CD14-positive monocyte (primary cell): ENCODE measurements around the gene DENND1A. TPM values are rescaled to one million over a fixed set of nuclear protein-coding genes. Genes with fewer than 3 reads are reported as not detected.

ENCODE experiments used
- DNase-seq, 3 donors: peaks; one replicate each; pipeline ENCODE4 v3.0.0-alpha.2; 2011 to 2022
- H2AFZ ChIP-seq: 2 replicates; pipeline ENCODE4 v1.6.0; 2012; ENCODE audit warnings: mild to moderate bottlenecking, low read depth, low read length, inconsistent platforms; ENCODE audit not compliant: insufficient read depth, poor library complexity, severe bottlenecking
- H3K27ac ChIP-seq, 2 donors: 1 replicate in 1 of 2; 2 replicates in 1 of 2; pipeline ENCODE4 v1.5.1; 2012 to 2013; ENCODE audit warnings: low read length in 2 of 2, control low read depth in 1 of 2, inconsistent platforms in 1 of 2, low read depth in 1 of 2, mild to moderate bottlenecking in 1 of 2
- H3K27me3 ChIP-seq, 2 donors: one replicate each; pipeline versions ENCODE4 v1.6.0 to v1.6.1; 2011 to 2013; ENCODE audit warnings: low read length in 2 of 2; ENCODE audit not compliant: control insufficient read depth in 2 of 2, insufficient read depth in 2 of 2
- H3K36me3 ChIP-seq, 2 donors: replicated peaks in 1 of 2; 1 replicate in 1 of 2; 2 replicates in 1 of 2; pipeline versions ENCODE4 v1.5.1 to v1.6.1; 2012 to 2013; ENCODE audit warnings: low read length in 2 of 2, control low read depth in 1 of 2, inconsistent platforms in 1 of 2, mild to moderate bottlenecking in 1 of 2; ENCODE audit not compliant: insufficient read depth in 2 of 2, control insufficient read depth in 1 of 2
- H3K4me1 ChIP-seq, 2 donors: 1 replicate in 1 of 2; 2 replicates in 1 of 2; pipeline versions ENCODE4 v1.5.1 to v1.6.1; 2012 to 2013; ENCODE audit warnings: low read length in 2 of 2, control low read depth in 1 of 2, inconsistent platforms in 1 of 2, mild to moderate bottlenecking in 1 of 2, moderate library complexity in 1 of 2; ENCODE audit not compliant: insufficient read depth in 2 of 2, control insufficient read depth in 1 of 2
- H3K4me2 ChIP-seq: replicated peaks from 2 replicates; pipeline ENCODE3; 2012; ENCODE audit warnings: low read length, moderate library complexity, mild to moderate bottlenecking; ENCODE audit not compliant: poor library complexity, severe bottlenecking; ENCODE audit errors: extremely low read depth
- H3K4me3 ChIP-seq, 3 experiments: fragments of 200-600 bp in 1 of 3; sonication (generic) in 1 of 3; replicated peaks in 1 of 3; 1 replicate in 2 of 3; 2 replicates in 1 of 3; pipeline ENCODE4 v1.5.1; 2011 to 2013; ENCODE audit warnings: low read length in 3 of 3, mild to moderate bottlenecking in 3 of 3, control low read depth in 2 of 3, low read depth in 2 of 3, inconsistent platforms in 1 of 3, moderate library complexity in 1 of 3
- H3K79me2 ChIP-seq: 2 replicates; pipeline ENCODE4 v1.6.0; 2012; ENCODE audit warnings: mild to moderate bottlenecking, control low read depth, inconsistent platforms, low read length, moderate library complexity; ENCODE audit not compliant: insufficient read depth
- H3K9ac ChIP-seq: 2 replicates; pipeline ENCODE4 v1.6.0; 2017; ENCODE audit warnings: low read length, mild to moderate bottlenecking; ENCODE audit not compliant: insufficient read depth, poor library complexity, severe bottlenecking
- H3K9me3 ChIP-seq, 2 donors: replicated peaks in 1 of 2; 1 replicate in 1 of 2; 2 replicates in 1 of 2; pipeline versions ENCODE4 v1.5.1 to v1.6.1; 2012 to 2013; ENCODE audit warnings: low read length in 2 of 2, control low read depth in 1 of 2; ENCODE audit not compliant: control insufficient read depth in 1 of 2, insufficient read depth in 1 of 2
- H4K20me1 ChIP-seq: 2 replicates; pipeline ENCODE4 v1.6.0; 2012; ENCODE audit warnings: mild to moderate bottlenecking, low read length, control low read depth, moderate library complexity; ENCODE audit not compliant: insufficient read depth
- H3K27ac Mint-ChIP-seq, 7 donors: one replicate each; pipeline ENCODE4 v1.8.0; 2020; ENCODE audit warnings: mild to moderate bottlenecking in 7 of 7, mixed read lengths in 7 of 7, moderate library complexity in 6 of 7, inconsistent platforms in 2 of 7
- H3K27me3 Mint-ChIP-seq, 3 donors: one replicate each; pipeline ENCODE4 v1.8.0; 2021 to 2022; ENCODE audit warnings: low read depth in 3 of 3, mild to moderate bottlenecking in 3 of 3, mixed read lengths in 3 of 3, moderate library complexity in 3 of 3, inconsistent platforms in 1 of 3
- H3K36me3 Mint-ChIP-seq, 2 donors: one replicate each; pipeline ENCODE4 v1.8.0; 2020; ENCODE audit warnings: mixed read lengths in 2 of 2, inconsistent platforms in 1 of 2, mild to moderate bottlenecking in 1 of 2
- H3K4me1 Mint-ChIP-seq: one replicate; pipeline ENCODE4 v1.8.0; 2020; ENCODE audit warnings: mild to moderate bottlenecking, mixed read lengths
- H3K4me3 Mint-ChIP-seq, 2 donors: one replicate each; pipeline ENCODE4 v1.8.0; 2020; ENCODE audit warnings: mild to moderate bottlenecking in 2 of 2, mixed read lengths in 2 of 2, moderate library complexity in 1 of 2
- H3K9me3 Mint-ChIP-seq, 7 donors: one replicate each; pipeline ENCODE4 v1.8.0; 2020 to 2022; ENCODE audit warnings: mixed read lengths in 7 of 7, mild to moderate bottlenecking in 6 of 7, moderate library complexity in 6 of 7, inconsistent platforms in 2 of 7
- CTCF ChIP-seq: fragments of 200-600 bp; IDR thresholded peaks from one replicate; pipeline ENCODE4 v1.8.0; 2022; ENCODE audit warnings: antibody characterized with exemption, mild to moderate bottlenecking
- WGBS: methylation state at CpG from one replicate; pipeline ENCODE4 v1.1.5; 2013; ENCODE audit warnings: missing lambda C conversion rate; ENCODE audit not compliant: insufficient coverage; 5-methylcytosine and 5-hydroxymethylcytosine counted together
- intact Hi-C, 2 donors: fragments of 100-400 bp; cut with micrococcal nuclease; formaldehyde crosslinking; loops; one replicate each; pipeline versions ENCODE4 v1.15.0 to v1.15.1; 2023
- polyA plus RNA-seq, 3 donors: library from polyadenylated mRNA; depleted of rRNA in 1 of 3; unstranded in 2 of 3; stranded (reverse) in 1 of 3; fragments of 300-500 nt in 2 of 3; fragments of >200 nt in 1 of 3; fragmentation: Illumina TruSeq in 2 of 3; gene quantifications; 1 replicate in 2 of 3; 2 replicates in 1 of 3; pipeline ENCODE4 v1.2.3, GENCODE V29; 2012 to 2021

Gene DENND1A
- polyA plus RNA-seq, 3 donors, result 24.8 to 73.0 (median 29.4) TPM

- H3K4me2 ChIP-seq, result no peak overlapping the region
- H3K27me3 ChIP-seq, result peaks cover 9 to 43% of the 10 kb centered on the region in 2 donors
- H3K4me1 Mint-ChIP-seq, result peaks cover 17% of the 10 kb centered on the region
- H3K27me3 Mint-ChIP-seq, result peaks cover 44 to 61% (median 58%) of the 10 kb centered on the region in 3 donors
- H2AFZ ChIP-seq, result no peak overlapping the region
- H3K27ac Mint-ChIP-seq, result peak overlapping the region in 1 of 7 donors; percentile 27
- H3K4me1 ChIP-seq, result peaks cover 0 to 9% of the 10 kb centered on the region in 2 donors
- H3K27ac ChIP-seq, result no peak overlapping the region
- intact Hi-C loops, result no loop called here
- peaks cover 0 to 5% (median 0%) of the 10 kb centered on the region in 7 donors for H3K9me3 Mint-ChIP-seq
- H3K9me3 ChIP-seq, result no peaks in the 10 kb centered on the region
- peaks cover 24% of the 10 kb centered on the region for H4K20me1 ChIP-seq
- no peak overlapping the region for H3K4me3 ChIP-seq
- WGBS, result 90% methylated on average over 12 of the region's 14 CpGs
- H3K79me2 ChIP-seq, result no peaks in the 10 kb centered on the region
- H3K36me3 Mint-ChIP-seq, result peaks cover 0 to 2% of the 10 kb centered on the region in 2 donors
- no peaks in the 10 kb centered on the region for H3K36me3 ChIP-seq
- peak overlapping the region in 1 of 2 donors; percentile 86 for H3K4me3 Mint-ChIP-seq
- DNase-seq, result no peak
- no peak for TF ChIP-seq CTCF
- no peak overlapping the region for H3K9ac ChIP-seq
Measured at GRCh38 chr9:123371805-123372590, 557.9 kb downstream of the DENND1A start.

- WGBS, result 91% methylated on average over 11 of the region's 18 CpGs
- Mint-ChIP-seq H3K4me3 (no peak overlapping the region), H3K36me3 (peaks cover 0 to 2% of the 10 kb centered on the region in 2 donors), H3K27me3 (peaks cover 41 to 59% (median 55%) of the 10 kb centered on the region in 3 donors), H3K9me3 (peaks cover 0 to 5% (median 0%) of the 10 kb centered on the region in 7 donors), H3K27ac (no peak overlapping the region), H3K4me1 (peaks cover 12% of the 10 kb centered on the region)
- H3K27ac ChIP-seq, result no peak overlapping the region
- intact Hi-C loops, result no loop called here
- H3K27me3 ChIP-seq, result peaks cover 9 to 43% of the 10 kb centered on the region in 2 donors
- no peak overlapping the region for H2AFZ ChIP-seq
- H4K20me1 ChIP-seq, result peaks cover 16% of the 10 kb centered on the region
- no peaks in the 10 kb centered on the region for H3K36me3 ChIP-seq
- DNase-seq, result no peak
- TF ChIP-seq CTCF, result no peak
- no peak overlapping the region for H3K9ac ChIP-seq
- H3K79me2 ChIP-seq, result no peaks in the 10 kb centered on the region
- no peak overlapping the region for H3K4me2 ChIP-seq
- no peaks in the 10 kb centered on the region for H3K9me3 ChIP-seq
- no peak overlapping the region for H3K4me3 ChIP-seq
- H3K4me1 ChIP-seq, result peaks cover 0 to 7% of the 10 kb centered on the region in 2 donors
Measured at GRCh38 chr9:123371228-123371584, 558.7 kb downstream of the DENND1A start.
